ENCODE measurements around the gene COPS9.

The COPS9 gene

DNA sequence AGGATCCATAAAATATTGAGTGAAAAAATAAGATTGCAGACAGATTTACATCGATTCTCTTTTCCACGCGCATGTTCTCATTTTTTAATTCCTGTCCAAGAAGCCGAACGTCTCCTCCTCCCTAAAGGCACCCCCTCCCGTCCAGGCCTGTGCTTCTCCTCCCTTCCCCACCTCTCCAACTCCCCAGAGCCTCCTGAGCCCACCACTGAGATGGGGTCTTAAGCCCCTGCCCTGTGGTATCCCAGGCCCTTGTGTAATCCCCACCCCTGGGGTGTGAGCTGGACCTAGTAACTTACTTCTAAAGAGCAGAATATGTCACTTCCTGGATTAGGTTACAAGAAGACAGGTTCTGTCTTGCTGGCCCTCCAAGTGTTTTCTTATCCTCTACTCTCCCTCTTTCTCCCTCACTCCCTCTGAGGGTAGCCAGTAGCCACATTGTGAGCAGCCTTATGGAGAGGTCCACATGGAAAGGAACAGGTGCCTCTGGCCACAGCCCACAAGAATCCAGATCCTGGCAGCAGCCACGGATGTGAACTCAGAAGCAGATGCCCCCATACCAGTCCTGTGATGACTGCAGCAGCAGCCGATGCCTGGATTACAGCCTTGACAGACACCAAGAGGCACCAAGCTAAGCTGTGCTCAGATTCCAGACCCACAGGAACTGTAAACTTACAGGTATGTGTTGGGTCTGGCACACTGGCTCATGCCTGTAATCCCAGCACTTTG lies 44.0 kb upstream of the COPS9 start:
- peak; percentile 14 for DNase-seq (ENCODE audit: low spot score)
- TF ChIP-seq, protein P1, sequence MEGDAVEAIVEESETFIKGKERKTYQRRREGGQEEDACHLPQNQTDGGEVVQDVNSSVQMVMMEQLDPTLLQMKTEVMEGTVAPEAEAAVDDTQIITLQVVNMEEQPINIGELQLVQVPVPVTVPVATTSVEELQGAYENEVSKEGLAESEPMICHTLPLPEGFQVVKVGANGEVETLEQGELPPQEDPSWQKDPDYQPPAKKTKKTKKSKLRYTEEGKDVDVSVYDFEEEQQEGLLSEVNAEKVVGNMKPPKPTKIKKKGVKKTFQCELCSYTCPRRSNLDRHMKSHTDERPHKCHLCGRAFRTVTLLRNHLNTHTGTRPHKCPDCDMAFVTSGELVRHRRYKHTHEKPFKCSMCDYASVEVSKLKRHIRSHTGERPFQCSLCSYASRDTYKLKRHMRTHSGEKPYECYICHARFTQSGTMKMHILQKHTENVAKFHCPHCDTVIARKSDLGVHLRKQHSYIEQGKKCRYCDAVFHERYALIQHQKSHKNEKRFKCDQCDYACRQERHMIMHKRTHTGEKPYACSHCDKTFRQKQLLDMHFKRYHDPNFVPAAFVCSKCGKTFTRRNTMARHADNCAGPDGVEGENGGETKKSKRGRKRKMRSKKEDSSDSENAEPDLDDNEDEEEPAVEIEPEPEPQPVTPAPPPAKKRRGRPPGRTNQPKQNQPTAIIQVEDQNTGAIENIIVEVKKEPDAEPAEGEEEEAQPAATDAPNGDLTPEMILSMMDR (conservative IDR thresholded peaks at IDR 0.05; ENCODE audit: low read depth) = no peak
- POLR2A ChIA-PET (ENCODE audit: low non-redundant PET) = no interaction called here
- no peak overlapping the region for H3K27ac ChIP-seq
- CTCF ChIA-PET = interaction anchor here (0.6 kb wide), 1 partner anchor 189 kb away, joined by 3 read pairs; no protein-coding TSS in a partner anchor

DNA sequence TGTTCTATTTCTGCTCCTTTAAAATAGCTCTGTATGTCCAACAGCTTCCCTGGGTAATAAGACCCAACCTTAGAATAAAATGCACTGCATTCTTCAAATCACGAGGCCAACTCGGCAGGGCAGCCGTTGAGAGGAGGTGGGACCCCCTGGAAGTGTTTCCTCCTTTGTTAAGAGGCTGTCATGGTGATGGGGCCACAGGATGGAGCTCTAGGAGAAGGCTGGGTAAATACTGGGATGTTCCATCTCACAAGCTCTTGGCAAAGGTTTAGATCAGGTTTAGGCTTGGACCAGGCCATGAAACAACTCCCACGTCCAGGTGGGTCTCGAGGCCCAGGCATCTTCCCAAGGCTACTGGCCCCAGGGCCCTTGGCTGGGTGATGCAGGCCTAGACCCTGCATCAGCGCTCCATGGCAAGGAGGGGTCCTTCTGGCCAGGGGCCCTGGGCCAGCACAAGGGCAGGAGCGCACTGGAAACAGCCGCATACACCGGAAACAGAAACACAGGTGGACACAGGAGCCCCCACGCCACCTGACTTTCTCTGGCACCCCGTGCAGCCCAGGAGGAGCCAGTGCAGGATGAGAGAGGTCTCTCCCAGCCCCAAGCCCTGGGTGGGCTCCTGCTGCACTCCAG lies 43.2 kb upstream of the COPS9 start:
- TF ChIP-seq, protein P1 (conservative IDR thresholded peaks at IDR 0.05; ENCODE audit: low read depth) = no peak
- ChIA-PET POLR2A (ENCODE audit: low non-redundant PET) (no interaction called here), CTCF (no interaction called here)
- H3K27ac ChIP-seq = no peak overlapping the region
- DNase-seq (ENCODE audit: low spot score) = no peak

DNA sequence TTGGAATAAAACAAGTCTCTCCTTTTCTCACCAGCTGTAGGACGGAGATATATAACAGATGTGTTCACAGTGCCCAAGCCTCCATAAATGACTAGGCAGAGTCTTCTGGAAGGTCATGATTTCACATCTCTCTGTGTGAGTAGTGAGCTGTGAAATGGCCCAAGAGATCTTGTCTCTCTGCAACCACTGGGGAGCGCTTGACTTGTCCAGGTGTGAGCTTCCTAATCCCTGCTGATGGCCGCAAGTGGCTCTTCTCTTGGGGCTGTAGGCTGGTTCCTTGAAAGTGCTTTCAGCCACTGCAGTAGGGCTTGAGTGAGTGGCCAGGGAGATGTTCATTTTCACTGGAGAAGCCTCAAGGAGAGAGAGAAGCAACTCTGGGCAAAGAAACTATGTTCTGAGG lies 42.5 kb upstream of the COPS9 start:
- CTCF ChIA-PET = no interaction called here
- TF ChIP-seq, protein P1 (conservative IDR thresholded peaks at IDR 0.05; ENCODE audit: low read depth) = no peak
- POLR2A ChIA-PET (ENCODE audit: low non-redundant PET) = no interaction called here

DNA sequence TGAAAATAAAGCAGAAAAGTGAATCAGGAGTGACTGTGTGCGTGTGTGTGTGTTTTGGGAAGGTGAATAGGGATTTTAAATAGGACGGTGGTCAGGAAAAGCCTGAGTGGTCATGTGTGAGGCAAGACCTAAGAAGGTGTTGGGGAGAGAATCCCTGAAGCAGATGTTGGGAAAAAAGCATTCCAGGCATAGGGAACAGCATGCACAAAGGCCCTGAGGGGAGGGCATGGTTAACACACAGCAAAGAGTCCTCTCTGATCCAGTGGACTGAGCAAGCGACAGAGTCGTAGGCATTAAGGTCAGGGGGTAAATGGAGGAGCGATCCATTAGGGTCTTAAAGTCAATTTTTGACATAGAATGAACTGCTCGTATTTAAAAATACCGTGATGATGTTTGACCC lies 38.4 kb upstream of the COPS9 start:
- TF ChIP-seq, protein P1 (conservative IDR thresholded peaks at IDR 0.05; ENCODE audit: low read depth) = no peak
- H3K27ac ChIP-seq = no peak overlapping the region
- ChIA-PET CTCF (interaction anchor here (0.6 kb wide), 1 partner anchor 106 kb away, joined by 3 read pairs; no protein-coding TSS in a partner anchor), POLR2A (ENCODE audit: low non-redundant PET) (no interaction called here)
- no peak for DNase-seq (ENCODE audit: low spot score)

More for the DNA sequence above, 42.5 kb upstream of the COPS9 start:
- no peak overlapping the region for H3K27ac ChIP-seq
- DNase-seq (ENCODE audit: low spot score) = no peak

DNA sequence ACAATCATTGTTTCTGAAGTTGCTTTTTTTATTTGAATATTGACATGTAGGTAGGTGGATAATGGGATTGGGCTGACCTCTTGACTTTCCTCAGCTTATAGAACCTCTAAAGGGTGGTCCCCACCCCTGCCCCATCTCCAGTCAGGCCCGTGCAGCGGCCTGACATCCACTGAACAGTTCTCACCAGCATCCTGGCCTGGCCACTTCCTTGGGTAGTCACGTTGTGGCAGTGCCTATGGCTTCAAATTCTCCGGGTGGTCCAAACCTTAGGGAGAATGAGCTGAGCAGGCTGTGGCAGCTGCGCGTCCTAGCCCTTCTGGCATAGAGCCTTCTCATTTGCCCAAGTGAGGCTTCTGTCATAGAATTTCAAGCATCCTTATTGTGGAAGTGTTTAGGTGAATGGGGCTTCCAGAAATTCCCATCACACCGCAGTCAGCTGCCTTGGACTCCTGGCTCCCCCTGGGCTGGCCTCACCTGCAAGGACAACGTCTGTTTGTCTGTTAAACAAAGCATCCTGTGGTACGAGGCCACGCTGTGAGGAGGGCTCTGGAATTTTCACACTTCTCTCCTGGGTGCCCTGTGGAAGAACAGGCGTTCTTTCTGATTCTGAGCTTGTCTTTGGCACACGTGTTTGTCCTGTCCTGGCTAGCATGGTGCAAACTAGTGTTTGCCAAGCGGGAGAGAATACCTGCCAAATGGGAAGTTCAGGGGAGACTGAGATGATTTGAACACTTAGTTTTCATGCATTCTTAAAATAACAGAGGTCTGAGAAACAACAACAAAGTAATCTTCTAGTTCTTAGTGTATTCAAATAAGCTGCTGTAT lies 36.2 kb upstream of the COPS9 start:
- H3K27ac ChIP-seq = no peak overlapping the region
- CTCF ChIA-PET = interaction anchor here (0.6 kb wide), 1 partner anchor 214 kb away, joined by 3 read pairs; no protein-coding TSS in a partner anchor
- no peak for DNase-seq (ENCODE audit: low spot score)
- TF ChIP-seq, protein P1 (conservative IDR thresholded peaks at IDR 0.05; ENCODE audit: low read depth) = no peak
- POLR2A ChIA-PET (ENCODE audit: low non-redundant PET) = no interaction called here

DNA sequence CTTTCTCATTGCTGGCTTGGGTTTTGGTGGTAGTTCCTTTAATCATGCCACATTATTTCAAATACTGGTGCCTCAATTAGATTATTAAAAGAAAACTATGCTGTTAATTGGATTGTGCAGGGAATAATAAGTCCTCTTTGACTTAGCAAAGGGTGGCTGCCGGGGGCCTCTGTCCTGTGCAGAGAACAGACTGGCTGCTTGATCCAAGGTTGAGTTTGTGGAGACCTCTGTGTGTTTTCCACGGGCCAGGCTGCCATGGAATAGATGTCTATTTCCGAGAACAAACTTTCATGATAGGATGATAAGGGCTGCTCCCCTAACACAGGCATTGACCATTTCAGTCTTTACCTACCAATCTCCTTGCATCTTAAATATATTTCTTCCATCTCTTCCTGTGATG lies 34.8 kb upstream of the COPS9 start:
- ChIA-PET POLR2A (ENCODE audit: low non-redundant PET) (no interaction called here), CTCF (interaction anchor here (0.6 kb wide), 1 partner anchor 1709 kb away, joined by 3 read pairs; no protein-coding TSS in a partner anchor)
- TF ChIP-seq, protein P1 (conservative IDR thresholded peaks at IDR 0.05; ENCODE audit: low read depth) = no peak
- DNase-seq (ENCODE audit: low spot score) = no peak
- H3K27ac ChIP-seq = no peak overlapping the region
